HG02884 (cell line): ENCODE measurements around the gene MAMSTR.
"Not testable (repeated sequence)": the region's sequence is repeated elsewhere in the genome, so short reads cannot be mapped to it uniquely, and the experiment has no call there.

ENCODE experiments used
- ATAC-seq: cut with Tn5 transposase; IDR thresholded peaks from one replicate; pipeline ENCODE4 v1.9.1; 2021; ENCODE audit warnings: mild to moderate bottlenecking, moderate library complexity; ENCODE audit not compliant: unreplicated experiment

The MAMSTR gene, protein sequence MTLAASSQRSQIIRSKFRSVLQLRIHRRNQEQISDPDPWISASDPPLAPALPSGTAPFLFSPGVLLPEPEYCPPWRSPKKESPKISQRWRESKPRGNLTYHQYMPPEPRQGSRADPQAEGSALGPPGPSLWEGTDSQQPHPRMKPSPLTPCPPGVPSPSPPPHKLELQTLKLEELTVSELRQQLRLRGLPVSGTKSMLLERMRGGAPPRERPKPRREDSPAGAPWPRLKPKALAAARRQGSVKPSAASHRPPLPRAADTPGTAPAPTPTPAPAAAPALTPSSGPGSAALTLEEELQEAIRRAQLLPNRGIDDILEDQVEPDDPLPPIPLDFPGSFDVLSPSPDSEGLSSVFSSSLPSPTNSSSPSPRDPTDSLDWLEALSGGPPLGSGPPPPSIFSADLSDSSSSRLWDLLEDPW

DNA sequence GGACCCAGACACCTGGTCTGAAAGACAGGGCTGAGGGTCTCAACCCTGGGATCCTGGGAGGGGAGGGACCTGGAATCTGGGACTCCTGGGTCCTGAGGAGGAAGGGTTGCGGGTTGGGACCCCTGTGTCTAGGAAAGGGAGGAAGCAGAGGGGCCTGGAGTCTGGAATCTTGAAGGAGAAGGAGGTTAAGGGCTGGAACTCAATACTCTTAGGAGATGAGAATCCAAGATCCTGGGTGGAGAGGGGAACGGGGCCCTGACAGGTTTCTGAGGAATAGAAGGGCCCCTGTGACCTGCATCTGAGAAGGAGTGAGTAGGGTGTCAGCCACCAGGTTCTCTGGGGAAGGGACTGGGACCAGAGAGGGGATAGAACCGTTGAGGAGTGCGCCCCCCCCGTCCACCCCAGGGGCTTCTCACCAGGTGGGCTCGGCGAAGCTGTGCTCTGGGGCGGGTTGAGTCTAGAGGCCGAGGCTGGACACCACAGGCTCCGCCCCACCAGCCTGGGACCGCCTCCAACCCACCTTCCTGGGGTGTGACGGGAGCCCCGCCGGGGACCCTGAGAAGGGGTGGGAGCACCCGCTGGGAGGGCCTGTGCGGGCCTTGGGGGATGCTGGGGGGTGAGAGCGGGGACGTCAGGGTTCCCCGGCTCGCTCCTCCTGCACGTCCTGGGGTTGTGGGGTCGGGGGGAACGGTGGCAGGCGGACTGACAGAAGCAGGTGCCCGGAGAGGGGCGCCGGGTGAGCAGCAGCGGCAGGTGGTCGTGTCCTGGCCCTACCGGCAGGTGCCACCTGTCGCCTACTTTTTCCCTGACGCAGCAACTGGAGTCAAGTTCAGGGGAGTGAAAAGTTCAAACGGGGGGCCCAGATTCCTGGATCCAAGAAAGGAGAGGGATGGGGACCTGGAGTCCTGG is at the start of gene MAMSTR:
Gene MAMSTR, minus strand, starts transcription at position 463 of the 909 bp plus-strand sequence. CDS start 694 bp downstream, outside the sequence.
- ATAC-seq = no peak

DNA sequence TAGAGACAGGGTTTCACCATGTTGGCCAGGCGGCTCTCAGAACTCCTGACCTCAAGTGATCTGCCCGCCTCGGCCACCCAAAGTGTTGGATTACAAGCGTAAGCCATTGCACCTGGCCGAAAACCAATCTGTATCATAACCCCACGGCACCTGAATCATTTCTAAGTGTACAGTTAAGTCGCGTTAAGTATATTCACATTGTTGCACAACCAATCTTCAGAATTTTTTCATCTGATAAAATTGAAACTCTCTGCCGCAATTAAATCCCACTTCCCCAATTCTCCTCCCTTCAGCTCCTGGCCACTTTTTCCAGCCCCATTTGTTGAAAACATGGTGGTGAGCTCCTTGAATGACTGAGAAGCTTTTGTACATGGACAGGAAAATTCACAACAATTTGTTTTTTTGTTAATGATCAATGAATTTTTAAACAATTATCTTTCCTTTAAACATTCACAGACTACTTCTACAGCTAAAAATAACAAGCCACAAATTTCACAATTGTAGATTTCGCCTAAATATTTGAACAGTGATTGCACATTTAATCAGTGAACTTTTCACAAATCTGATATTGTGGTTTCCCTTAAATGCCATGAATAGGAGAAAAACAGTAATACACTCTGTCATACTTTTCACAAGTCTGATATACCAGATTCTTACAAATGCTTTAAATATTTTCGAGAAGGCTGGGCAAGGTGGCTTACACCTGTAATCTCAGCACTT is 49.6 kb upstream of the MAMSTR start:
- no peak for ATAC-seq

DNA sequence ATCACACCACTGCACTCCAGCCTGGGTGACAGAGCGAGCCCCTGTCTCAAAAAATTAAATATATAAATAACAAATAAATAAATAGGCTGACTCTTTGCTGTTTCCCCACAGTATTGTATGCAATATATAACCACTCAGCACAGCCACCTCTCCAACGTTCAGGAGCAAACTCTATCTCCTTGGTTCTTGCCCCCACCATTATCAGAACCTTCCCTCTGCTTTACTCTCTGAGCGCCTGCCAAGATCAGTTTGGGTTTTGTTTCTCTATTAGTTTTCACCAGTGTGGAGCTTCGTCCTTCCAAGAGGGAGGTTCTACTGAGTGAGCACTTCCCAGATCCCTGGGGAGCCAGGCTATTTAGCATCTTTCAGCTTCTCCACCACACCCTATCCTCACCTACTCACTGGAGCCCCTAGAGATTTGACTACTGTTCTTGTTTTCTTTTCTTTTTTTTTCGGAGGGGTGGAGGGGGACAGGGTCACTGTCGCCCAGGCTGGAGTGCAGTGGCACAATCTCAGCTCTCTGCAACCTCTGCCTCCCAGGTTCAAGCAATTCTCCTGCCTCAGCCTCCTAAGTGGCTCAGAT is 48.7 kb upstream of the MAMSTR start:
- not testable (repeated sequence) for ATAC-seq

DNA sequence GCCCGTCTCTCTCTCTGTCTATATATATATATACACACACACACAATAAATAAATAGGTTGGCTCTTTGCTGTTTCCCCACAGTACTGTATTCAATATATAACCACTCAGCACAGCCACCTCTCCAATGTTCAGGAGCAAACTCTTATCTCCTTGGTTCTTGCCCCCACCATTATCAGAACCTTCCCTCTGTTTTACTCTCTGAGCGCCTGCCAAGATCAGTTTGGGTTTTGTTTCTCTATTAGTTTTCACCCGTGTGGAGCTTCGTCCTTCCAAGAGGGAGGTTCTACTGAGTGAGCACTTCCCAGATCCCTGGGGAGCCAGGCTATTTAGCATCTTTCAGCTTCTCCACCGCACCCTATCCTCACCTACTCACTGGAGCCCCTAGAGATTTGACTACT is 46.3 kb upstream of the MAMSTR start:
- not testable (repeated sequence) for ATAC-seq

DNA sequence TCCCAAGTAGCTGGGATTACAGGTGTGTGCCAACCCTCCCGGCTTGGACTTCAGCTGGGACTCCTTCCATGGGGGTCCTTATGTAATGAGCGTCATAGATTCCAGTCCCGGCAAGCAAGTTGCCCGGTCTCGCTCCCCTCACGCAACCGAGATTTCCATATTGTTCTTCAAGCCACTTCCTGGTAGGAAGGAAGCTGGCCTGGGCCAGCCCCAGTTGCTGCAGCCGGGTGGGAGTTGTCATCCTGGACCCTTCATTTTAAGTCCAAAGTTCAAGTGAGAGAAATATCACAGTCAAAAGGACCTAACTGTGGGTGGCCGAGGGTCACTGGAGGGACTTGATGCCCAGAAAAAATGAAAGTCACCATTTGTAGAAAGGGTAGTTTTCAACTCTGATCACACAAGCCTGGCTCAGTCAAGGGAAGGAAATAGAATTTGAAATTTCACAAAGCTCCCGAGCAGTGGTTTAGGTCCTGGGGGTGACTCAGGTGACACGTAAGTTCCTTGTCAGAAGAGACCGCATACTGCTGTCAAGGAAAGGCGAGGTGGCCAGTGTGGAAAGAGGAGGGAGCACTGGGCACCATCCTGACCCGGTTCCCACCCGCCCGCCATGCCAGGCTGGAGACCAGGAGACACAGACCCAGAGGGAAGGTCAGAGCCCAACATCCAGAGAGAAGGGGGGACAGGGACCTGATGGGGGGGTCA is 41.1 kb upstream of the MAMSTR start:
- ATAC-seq = no peak

DNA sequence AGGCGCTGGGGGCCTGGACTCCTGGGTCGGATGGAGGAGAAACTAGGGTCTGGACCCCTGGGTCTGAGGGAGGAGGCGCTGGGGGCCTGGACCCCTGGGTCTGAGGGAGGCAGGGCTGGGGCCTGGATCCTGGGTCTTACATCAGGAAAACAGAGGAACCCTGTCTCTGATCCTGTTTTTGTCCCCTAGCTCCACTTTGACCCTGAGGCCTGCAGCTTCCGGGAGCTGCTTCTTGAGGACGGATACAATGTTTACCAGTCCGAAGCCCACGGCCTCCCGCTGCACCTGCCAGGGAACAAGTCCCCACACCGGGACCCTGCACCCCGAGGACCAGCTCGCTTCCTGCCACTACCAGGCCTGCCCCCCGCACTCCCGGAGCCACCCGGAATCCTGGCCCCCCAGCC is 38.2 kb upstream of the MAMSTR start:
- ATAC-seq = no peak

DNA sequence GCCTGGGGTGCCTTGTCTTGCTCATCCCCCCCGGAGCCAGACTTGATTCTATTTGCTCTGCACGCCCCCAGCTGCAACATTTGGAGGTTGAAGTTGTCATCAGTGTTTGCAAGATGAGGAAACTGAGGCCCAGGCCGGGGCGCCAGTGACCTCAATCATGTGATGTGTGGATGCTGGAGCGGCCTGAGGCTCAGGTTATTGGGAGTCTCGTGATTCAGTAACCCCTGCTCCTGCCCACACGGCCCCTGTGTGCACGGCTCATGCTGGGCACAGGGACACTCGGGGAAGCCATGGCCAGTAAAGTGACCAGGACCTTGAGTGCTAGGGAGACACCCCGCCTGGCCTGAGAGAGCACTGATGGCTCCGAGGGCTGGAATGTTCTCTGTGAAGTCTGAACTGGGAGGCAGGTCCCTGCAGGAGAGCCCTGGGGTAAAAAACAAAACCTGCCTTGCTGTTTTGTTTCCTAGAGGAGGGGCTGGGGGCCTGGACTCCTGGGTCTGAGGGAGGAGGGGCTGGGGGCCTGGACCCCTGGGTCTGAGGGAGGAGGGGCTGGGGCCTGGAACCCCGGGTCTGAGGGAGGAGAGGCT is 37.7 kb upstream of the MAMSTR start:
- no peak for ATAC-seq

DNA sequence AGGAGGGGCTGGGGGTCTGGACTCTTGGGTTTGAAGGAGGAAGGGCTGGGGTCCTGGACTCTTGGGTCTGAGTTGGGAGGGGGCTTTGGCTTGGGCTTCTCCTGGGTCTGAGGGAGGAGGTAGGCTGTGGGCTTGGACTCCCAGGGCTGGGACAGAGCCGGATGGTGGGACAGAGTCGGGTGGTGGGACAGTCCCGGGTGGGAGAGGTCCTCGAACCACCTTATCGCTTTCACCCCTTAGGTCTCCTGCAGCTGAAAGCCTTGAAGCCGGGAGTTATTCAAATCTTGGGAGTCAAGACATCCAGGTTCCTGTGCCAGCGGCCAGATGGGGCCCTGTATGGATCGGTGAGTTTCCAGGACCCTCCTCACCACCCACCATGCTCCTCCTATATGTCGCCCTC is 37.2 kb upstream of the MAMSTR start:
- no peak for ATAC-seq

DNA sequence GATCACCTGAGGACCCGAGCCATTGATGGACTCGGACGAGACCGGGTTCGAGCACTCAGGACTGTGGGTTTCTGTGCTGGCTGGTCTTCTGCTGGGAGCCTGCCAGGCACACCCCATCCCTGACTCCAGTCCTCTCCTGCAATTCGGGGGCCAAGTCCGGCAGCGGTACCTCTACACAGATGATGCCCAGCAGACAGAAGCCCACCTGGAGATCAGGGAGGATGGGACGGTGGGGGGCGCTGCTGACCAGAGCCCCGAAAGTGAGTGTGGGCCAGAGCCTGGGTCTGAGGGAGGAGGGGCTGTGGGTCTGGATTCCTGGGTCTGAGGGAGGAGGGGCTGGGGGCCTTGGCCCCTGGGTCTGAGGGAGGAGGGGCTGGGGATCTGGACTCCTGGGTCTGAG is 36.7 kb upstream of the MAMSTR start:
- no peak for ATAC-seq

DNA sequence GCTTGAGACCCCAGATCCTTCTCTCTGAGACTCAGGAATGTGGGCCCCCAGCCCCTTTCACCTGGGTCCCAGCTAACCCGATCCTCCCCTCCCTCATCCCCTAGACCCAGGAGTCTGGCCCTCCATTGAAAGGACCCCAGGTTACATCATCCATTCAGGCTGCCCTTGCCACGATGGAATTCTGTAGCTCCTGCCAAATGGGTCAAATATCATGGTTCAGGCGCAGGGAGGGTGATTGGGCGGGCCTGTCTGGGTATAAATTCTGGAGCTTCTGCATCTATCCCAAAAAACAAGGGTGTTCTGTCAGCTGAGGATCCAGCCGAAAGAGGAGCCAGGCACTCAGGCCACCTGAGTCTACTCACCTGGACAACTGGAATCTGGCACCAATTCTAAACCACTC is 36.3 kb upstream of the MAMSTR start:
- ATAC-seq = no peak

DNA sequence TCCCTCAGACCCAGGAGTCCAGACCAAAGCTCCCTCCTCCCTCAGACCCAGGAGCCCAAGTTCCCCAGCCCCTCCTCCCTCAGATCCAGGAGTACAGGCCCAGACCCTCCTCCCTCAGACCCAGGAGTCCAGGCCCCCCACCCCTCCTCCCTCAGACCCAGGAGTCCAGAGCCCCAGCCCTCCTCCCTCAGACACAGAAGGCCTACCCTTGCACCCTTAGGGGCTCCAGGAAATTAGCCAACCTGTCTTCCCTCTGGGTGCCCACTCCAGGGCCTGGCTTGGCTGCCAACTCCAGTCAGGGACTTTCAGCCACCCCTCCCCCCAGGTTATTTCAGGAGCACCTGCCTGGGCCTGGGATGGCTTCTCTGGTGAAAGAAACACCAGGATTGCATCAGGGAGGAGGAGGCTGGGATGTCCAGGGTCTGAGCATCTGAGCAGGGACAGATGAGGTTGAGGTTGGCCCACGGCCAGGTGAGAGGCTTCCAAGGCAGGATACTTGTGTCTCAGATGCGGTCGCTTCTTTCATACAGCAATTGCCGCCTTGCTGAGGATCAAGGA is 35.6 kb upstream of the MAMSTR start, which contains the start of gene FGF21:
Gene FGF21, plus strand, starts transcription at position 441 of the 558 bp plus-strand sequence. CDS start 713 bp downstream, outside the sequence.
- no peak for ATAC-seq

DNA sequence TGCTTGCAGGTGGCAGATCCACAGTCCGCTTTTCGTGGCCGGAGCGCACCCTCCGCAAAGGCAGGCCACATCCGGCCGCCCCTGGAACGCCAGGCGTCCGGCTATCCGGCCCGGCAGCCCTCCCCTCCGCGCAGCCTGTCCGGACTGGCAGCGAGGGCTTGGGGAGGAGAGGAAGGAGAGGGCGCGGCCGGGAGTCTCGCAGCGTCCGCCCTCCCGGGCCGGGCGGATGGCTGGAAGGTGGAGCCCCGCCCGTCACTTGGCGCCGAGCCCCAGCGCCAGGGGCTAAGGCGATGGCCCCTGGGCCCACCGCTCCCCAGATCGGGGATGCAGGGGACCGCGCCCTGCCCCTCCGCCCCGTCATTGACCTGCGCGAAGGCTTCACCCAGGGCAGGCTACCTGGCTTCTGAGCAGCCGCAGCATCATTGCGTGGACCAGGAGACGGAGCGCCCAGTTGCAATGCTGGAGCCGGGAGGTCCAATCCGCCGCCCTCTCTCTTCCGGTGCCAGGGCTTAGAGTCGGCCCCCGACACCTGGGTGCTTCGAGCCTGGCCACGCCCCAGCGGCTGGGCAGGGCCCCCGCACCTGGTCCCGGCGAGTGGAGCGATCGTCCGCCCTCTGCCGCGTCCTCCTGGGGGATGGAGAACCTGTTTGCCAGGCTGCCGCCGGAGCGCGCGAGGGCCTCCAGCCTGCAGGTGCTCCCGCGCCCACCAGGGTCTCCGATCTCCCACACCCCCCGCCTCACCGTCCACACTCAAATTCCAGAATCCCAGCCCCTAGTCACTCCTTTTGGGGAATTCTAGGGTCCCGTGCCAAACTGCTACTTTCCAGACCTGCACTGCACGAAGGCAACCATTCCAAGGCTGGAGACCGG is 33.2 kb upstream of the MAMSTR start, which contains the start of gene FUT1:
Gene FUT1, minus strand, starts transcription at position 146 of the 870 bp plus-strand sequence. CDS start 1,360 bp downstream, outside the sequence.
- ATAC-seq = no peak

DNA sequence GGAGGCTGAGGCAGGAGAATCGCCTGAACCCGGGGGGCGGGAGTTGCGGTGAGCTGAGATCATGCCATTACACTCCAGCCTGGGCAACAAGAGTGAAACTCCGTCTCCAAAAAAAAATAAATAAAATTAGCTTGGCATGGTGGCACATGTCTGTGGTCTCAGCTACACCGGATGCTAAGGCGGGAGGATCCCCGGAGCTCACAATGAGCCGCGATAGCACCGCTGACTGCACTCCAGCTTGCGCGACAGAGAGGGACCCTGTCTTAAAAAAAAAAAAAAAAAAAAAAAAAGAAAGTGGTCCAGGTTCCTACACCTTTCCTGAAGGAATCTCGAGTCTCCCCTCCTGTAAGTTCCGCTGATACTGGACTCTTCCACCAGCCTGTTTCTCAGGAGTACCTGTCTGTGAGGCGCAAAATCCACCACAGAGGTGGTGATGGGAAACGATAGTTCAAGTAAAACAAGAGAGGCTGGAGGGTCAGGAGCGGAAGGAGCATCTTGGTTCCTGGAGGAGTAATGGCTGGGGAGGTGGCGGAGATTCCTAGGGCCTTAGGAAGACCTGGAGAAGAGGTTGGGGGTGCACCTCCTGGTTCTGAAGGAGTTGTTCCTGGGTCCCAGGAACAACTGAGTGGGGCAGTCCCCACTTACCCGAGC is 32.4 kb upstream of the MAMSTR start:
- ATAC-seq = no peak

DNA sequence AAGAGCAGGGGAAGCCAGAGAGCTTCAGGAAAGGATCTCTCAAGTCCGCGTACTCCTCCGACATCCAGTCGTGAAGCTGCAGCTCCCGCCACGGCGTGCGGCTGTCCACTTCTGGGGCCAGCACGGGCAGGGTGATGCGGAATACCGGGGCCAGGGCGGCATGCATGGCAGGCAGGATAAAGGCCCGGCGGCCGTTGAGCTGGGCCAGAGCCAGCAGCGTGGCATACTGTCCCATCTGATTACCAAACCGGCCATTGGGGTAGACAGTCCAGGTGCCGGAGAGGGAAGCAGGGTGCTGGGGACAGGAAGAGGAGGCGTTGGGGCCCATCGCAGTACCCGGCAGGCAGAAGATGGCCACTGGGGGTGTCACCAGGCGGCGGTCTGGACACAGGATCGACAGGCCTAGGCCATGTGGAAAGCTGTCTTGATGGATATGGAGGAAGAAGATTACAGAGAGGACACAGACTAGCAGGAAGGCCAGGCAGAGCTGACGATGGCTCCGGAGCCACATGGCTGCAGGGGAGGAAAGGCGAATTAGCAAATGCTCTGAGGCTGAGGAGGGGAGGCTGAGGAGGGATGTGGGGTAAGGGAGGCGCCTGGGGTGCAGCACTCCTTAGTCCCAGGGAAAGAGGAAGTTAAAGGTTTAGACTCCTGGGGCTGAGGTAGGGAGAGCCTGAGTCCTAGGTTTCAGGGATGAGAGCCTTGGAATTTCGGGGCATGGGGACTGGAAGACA is 31.4 kb upstream of the MAMSTR start:
- ATAC-seq = no peak

DNA sequence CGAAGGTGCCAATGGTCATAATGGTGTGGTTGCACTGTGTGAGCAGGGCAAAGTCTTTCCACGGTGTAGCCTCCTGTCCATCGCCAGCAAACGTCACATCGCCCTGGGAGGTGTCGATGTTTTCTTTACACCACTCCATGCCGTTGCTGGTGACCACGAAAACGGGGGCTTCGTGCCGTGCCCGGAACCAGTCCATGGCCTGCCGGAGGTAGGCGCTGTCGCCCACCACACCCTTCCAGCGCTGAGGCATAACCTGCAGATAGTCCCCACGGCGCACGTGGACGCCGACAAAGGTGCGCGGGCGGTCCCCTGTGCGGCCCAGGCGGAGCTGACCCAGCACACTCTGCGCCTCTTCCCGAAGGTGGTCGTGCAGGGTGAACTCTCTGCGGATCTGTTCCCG is 30.8 kb upstream of the MAMSTR start:
- no peak for ATAC-seq

DNA sequence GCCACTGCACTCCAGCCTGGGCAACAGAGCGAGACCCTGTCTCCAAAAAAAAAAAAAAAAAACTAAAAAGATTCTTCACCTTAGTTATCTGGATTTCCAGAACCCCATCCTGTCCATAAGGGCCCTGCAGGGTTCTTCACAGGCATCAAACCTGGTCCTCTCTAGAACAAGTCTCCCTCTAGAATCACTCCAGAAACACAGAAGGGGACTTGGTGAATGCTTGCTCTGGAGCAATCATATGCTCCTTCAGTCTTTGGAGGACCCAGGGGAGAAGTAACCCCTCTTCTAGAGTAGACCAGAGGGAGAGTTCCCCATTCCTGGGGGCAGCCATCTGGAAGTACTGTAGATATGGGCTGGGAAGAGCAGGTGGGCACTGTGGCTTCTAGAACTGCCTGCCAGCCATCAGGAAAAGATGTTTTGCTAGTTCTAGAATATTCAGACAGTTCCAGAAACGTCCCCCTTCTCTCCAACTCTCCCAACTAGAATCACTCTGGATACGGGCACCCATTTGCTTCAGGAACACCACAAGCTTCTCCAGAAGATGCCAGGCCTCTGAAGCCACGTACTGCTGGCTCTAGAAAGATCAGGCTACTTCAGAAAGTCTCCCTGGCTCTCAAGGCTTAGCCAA is 30.2 kb upstream of the MAMSTR start:
- no peak for ATAC-seq
